Activated CD8-positive, alpha-beta memory T cell treated with anti-CD3 and anti-CD28 coated beads, Interleukin-2, amount 50 U/mL, for 1 hour (primary cell): ENCODE measurements around the gene TTBK1.

Experiments used
- DNase-seq: peaks from one replicate; pipeline ENCODE4 v3.0.0-alpha.2; 2020; ENCODE audit errors: extremely low read depth

The TTBK1 gene

DNA sequence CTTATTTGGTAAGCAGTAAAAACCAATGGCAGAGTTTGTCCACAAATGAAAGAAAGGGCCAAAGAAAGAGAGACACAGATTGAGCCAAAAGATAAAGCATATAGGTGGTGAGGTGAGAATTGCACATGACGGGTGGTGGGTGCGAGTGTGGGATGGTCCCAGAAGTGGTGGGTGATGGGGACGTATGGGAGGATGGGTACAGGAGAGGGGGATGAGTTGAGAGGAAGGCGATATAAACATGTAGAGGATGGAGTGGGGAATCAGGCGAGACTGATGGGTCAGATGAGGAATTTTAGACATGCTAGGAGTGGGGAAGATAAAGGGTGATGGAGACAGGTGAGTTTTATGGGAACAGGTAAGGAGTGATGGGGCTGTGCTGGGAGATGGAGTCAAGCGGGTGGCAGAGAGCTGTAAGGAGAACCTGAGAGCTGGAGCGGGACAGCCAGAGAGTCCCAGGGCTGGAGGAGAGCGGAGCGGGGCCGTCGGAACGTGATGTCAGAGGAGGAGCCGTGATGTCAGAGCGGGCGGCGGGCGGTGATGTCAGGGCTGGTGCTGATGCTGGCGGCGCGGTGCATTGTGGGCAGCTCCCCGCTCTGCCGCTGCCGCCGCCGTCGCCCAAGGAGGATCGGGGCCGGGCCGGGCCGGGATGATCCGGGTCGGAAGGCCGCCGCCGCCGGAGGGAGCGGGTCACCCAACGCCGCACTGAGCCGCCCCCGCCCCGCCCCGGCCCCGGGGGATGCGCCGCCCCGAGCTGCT is at the start of gene TTBK1:
Gene TTBK1 (plus strand): TSS at position 574 of the 756 bp plus-strand sequence. CDS start 3,180 bp downstream, outside the sequence.
- DNase-seq: no peak

DNA sequence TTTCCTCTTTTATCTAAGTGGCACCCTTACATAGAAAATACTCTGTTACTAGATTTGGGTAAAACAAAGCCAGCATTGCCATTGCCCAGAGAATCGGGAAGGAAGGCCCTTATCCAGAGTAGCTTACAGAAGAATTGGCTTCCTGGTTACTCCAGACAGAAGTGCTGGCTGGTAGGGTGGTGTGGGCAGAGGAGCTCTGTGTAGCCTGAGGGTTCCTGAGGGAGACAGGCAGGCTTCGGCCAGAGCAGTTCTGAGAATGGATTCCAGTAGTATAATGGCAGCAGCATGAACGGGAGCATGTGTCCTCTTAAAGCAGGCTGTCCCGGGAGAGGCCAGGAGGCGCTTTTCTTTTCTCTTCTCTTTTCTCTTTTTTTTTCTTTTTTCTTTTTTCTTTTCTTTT is 49.4 kb upstream of the TTBK1 start:
- DNase-seq: no peak

DNA sequence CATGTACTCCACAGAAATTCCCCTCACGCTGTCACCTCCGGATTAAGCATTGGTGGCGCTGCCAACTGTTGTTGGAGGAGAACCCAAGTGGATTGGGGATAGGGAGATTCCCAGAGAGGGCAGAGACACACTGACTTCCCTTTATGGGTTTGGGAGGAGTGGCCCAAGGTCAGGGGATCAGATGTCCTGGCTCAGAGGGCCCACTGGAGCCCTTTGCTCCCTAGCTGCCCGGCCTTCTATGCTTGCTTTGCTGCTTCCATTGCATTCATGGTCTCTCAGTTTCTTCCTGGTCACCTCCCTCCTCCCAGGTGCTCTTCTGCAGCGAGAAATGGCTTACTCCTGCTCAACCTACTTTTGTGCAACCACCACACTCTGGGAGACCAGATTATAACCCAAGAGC is 46.9 kb upstream of the TTBK1 start:
- DNase-seq: no peak

DNA sequence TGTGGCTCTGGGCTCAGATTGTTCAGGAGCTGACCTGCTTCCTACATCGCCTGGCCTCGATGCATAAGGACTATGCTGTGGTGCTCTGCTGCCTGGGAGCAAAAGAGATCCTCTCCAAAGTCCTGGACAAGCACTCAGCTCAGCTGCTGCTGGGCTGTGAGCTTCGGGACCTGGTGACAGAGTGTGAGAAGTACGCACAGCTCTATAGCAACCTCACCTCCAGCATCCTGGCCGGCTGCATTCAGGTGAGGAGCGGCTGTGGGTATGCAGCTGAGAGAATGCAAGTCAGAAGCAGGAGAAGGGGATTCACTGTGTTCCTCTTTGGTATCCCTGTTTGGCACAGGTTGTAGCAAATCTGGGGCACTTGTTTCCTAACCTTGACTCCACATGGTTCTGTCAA is 43.4 kb upstream of the TTBK1 start:
- no peak for DNase-seq

DNA sequence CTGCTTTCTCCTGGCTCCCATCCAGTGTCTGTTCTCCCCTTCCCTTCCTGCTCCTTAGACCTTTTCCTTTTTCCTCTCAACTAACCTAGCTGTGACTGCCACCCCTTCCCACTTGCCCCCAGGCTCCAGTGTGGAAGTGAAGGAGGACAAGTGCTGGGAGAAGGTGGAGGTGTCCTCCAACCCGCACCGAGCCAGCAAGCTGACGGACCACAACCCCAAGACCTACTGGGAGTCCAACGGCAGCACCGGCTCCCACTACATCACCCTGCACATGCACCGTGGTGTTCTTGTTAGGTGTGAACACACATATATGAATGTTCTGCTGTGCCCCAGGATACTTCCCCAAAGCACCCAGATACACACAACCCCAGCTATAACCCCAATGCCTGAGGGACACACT is 42.7 kb upstream of the TTBK1 start:
- DNase-seq: no peak

DNA sequence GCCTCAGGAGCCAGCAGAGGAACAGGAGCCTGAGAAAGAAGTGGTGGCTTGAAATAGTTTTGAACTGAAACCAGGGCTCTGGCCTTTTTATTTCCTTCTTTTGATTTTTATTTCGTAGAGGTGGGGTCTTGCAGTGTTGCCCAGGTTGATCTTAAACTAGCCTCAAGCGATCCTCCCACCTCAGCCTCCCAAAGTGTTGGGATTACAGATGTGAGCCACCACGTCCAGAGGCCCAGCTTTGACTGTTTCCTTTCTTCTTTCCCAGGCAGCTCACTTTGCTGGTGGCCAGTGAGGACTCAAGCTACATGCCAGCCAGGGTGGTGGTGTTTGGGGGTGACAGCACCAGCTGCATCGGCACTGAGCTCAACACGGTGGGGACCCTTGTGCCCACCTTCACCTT is 40.8 kb upstream of the TTBK1 start:
- DNase-seq: no peak

DNA sequence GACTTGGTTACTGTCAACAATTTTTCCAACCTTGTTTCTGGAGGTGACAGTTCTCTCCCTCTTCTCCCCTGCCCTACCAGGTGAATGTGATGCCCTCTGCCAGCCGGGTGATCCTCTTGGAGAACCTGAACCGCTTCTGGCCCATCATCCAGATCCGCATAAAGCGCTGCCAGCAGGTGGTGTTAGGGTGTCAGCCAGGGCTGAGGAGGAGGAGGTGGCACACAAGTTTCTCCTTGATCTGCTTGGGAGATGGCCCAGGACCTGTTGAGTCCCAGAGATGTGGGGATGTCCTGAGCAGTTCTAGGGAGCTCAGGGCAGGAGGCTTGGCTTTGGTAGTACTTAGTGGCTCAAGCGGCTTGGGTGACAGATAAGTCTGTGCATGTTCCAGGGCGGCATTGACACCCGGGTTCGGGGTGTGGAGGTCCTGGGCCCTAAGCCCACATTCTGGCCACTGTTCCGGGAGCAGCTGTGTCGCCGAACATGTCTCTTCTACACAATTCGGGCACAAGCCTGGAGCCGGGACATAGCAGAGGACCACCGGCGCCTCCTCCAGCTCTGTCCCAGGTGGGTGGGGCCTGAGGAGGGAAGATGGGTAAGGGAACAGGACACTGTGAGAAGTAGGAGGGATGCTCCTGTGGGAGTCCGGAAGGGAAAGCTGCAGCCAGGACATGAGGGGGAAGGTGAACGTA is 40.1 kb upstream of the TTBK1 start:
- DNase-seq: no peak

DNA sequence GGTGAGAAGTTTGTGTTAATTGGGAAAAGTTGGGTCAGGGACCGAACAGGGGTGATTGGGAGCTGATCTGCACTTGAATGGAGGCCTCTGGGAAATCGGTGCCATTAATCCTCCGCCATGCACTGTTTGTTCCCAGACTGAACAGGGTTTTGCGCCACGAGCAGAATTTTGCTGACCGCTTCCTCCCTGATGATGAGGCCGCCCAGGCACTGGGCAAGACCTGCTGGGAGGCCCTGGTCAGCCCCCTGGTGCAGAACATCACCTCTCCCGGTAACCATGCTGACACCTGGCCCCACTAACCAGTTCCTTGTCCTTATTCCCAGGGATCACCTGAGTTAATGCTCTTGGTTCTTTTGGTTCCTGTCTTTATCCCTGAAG is 39.6 kb upstream of the TTBK1 start:
- no peak for DNase-seq

DNA sequence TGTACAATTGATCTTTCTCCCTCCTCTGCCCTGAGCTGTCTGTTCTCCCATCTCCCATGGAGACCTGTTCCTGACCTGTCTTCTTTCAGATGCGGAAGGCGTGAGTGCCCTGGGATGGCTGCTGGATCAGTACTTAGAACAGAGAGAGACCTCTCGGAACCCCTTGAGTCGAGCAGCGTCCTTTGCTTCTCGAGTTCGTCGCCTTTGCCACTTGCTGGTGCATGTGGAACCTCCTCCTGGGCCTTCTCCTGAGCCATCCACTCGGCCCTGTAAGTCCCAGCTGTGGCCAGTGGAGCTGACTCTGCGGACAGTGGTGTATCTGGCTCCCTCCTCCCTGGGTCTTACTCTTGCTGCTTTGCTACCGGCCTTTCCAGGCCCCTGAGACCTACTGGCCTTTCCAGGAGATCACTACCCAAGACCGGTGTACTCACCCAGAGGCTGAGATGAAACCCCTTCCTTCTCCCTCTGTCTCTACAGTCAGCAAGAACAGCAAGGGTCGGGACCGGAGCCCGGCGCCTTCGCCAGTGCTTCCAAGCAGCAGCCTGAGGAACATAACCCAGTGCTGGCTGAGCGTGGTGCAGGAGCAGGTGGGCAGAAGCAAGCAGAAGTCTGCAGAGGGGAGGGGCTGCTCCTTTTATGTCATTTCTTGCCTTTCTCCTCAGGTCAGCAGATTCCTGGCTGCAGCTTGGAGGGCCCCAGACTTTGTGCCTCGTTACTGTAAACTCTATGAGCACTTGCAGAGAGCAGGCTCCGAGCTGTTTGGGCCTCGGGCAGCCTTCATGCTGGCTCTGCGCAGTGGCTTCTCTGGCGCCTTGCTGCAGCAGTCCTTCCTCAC is 38.8 kb upstream of the TTBK1 start:
- no peak for DNase-seq

DNA sequence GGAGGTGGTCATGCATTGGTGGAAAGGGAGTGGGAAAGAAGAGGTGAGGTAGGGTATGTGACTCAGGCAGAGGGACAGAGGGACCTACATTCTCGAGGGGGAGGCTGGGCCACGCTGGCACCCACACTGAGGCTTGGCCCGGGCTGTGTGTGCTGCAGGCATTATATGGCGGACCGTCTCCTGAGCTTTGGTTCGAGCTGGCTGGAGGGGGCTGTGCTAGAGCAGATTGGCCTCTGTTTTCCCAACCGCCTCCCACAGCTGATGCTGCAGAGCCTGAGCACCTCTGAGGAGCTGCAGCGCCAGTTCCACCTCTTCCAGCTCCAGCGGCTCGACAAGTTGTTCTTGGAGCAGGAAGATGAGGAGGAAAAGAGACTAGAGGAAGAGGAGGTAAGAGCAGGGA is 37.4 kb upstream of the TTBK1 start:
- DNase-seq: no peak

DNA sequence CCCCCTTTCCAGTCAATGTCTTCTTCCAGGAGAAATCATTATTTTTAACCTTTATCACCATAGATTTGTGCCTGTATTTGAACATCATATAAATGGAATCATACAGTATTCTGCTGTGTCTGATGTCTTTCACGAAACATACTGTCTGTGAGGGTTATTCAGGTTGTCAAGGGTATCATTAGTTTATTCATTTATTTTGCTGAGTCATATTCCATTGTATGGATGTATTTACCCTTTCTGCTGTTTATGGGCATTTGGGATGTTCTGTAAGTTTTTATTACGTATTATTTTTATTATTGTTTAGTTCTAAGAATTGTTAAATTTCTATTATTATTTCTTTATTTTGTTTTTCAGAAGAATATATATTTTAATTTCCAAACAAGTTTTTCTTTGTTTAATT is 36.0 kb upstream of the TTBK1 start:
- no peak for DNase-seq

DNA sequence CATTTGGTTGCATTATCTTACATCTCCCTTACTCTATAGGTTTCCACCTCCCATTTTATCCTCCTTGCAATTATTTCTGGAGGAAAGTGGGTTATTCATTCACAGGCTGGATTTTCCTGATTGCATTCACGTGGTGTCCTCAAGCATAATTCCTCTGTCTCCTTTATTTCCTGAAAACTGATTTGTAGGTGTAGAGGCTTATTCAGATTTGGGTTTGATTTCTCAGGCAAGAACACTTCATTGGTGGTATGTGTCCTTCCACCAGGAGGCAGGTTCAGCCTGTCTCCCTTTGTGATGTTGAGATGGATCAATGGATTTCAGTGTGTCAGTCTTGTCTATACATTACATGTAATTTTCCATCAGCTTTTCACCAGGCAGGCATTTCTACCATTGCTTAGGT is 31.3 kb upstream of the TTBK1 start:
- no peak for DNase-seq

DNA sequence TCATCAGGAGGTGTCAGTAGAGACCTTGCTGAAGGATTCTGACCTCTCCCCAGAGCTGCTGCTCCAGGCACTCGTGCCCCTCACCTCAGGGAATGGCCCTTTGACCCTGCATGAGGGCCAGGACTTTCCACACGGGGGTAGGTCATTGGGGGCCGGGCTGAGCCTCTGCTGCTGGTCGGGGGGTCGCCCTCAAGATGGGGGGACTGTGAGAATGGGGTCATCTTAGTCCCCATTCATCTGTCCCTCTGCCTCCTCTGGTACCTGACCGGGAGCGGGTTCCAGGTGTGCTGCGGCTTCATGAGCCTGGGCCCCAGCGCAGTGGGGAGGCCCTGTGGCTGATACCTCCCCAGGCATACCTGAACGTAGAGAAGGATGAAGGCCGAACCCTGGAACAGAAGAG is 29.9 kb upstream of the TTBK1 start:
- DNase-seq: no peak

DNA sequence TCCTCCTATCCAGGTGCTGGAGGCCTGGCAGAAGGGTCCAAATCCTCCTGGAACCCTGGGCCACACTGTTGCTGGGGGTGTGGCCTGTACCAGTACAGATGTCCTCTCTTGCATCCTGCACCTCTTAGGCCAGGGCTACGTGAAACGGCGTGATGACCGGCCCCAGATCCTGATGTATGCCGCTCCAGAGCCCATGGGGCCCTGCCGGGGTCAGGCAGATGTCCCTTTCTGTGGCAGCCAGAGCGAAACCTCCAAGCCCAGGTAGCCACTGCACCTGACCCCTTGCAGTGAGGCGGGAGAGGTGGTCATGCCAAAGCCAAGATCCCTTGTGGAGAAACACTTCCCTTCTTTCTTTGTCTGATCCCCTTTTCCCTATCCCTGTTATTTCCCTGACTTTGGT is 28.2 kb upstream of the TTBK1 start:
- DNase-seq: no peak

DNA sequence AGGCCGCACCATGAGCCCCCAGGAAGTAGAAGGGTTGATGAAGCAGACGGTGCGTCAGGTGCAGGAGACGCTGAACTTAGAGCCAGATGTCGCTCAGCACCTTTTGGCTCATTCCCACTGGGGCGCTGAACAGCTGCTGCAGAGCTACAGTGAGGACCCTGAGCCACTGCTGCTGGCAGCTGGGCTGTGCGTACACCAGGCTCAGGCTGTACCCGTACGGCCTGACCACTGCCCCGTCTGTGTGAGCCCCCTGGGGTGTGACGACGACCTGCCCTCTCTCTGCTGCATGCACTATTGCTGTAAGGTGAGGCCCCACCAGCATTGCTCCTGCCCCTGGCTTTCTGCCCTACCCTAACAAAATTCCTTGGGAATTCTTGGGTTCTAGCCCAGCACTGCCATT is 27.1 kb upstream of the TTBK1 start:
- DNase-seq: no peak

DNA sequence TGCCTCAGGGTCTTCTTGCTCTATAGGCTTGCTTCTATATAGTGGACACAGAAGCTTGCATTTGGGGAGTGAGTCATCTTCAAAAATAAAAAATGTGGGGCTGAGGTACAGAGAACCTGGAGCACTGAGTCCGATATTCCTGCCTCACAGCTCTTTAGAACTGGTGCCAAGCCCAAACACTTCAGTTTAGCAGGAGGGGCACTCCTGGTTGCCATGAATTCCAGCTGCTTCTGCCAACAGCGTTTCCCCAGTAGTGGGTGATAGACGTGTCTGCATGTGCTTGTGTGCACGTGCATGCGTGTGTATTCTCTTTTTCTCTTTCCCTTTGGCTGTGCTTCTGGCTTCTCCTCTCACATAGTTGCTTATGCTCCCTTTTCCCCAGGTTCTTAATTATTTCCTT is 25.9 kb upstream of the TTBK1 start:
- no peak for DNase-seq

DNA sequence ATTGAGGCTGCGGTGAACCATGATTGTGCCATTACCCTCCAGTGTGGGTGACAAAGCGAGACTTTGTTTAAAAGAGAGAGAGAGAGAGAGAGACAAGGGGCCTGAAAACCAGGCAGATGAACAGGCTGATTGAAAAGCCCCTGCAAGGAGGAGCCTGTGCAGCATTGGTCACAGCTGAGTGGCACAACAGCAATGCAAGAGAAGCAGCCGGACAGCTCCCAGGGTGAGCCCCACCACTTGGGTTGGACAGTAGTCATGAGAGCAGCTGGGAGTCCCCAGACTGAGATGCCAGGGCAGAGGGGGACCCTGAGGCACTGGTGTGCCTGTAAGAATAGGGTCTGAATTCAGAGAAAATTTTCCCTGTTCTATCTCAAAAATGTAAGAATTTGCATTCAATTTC is 24.2 kb upstream of the TTBK1 start:
- no peak for DNase-seq

DNA sequence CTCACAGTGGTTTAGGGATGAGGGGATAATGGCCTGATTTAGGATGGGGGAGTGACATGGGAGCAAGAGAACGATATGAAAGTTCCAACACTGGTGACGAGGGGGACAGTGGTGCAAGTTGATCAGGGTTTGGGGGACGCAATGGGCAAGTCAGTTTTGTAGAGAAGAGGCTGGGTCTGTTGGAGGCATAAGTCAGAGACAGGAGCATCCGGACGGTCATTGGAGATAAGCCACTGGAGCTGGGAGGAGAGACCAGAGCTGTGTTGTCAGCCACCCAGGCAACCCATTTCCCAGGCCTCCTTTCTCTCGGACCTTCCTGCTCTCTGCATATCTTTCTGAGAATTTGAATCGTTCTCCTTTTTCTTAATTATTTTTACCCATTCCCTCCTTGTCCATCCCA is 23.5 kb upstream of the TTBK1 start:
- no peak for DNase-seq

DNA sequence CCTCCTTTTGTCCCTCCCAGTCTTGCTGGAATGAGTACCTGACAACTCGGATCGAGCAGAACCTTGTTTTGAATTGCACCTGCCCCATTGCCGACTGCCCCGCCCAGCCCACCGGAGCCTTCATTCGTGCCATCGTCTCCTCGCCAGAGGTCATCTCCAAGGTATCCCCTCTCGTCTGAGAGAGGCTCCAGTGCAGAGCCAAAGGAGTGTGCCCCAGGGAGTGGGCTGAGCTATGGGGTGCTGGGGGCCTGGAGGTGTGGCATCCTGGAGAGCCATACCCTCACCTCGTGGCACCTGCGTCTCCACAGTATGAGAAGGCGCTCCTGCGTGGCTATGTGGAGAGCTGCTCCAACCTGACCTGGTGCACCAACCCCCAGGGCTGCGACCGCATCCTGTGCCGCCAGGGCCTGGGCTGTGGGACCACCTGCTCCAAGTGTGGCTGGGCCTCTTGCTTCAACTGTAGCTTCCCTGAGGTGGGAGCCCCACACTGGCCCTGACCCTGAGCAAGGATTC is 22.8 kb upstream of the TTBK1 start:
- DNase-seq: no peak

DNA sequence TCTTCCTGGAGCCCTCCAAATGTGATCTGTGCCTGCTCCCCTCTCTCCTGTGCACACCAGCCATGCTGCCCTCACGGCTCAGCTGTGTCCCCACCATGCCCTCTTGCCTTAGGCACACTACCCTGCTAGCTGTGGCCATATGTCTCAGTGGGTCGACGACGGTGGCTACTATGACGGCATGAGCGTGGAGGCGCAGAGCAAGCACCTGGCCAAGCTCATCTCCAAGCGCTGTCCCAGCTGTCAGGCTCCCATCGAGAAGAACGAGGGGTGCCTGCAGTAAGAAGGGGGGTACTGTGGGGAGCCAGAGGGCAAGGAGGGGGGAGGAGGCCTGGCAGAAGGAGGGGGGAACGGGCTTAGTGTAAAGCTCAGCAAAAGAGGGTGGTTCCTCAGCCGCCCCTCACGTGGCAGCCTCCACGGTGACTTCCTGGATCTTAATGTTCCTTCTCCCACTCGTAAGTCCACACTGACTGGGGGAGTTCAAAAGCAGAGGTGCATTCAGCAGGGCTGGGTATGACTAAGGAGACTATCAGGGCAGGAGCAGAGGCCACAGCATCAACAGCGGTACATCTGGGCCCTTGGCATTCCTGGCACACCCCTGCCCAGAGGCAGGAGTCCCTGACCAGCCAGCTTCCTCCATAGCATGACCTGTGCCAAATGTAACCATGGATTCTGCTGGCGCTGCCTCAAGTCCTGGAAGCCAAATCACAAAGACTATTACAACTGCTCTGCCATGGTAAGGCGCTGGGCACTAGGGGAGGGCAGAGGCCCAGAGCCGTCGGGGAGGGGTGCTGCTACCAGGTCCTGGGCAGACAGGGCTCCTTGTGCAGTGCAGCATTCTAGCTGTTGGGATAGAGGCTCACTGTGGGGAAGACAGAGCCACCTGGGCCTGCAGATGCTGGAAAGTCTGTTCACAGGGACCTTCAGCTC is 22.0 kb upstream of the TTBK1 start:
- no peak for DNase-seq

DNA sequence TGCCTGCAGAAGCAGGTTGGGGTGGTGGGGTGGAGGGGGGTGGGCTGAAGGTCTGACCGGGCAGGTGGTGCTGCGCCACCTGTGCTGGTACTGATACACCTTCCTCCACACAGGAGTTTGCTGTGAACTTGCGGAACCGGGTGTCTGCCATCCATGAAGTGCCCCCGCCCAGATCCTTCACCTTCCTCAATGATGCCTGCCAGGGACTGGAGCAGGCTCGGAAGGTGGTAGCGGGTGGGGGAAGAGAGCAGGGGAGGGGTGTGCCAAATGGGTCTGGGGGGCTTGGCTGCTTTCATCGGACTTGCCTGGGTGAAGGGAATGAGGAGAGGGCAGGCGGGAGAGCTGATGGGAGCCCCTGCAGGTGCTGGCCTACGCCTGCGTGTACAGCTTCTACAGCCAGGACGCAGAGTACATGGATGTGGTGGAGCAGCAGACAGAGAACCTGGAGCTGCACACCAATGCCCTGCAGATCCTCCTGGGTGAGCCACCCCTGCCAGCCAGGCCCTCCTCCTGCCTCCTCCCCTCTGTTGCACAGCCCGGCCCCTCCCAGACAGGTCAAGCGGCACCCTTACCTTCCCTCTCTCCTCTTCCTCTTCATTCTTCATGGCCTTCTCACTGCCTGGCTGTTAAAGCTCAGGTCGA is 20.7 kb upstream of the TTBK1 start:
- no peak for DNase-seq
